H1 (cell line): Measurements from ENCODE around the gene GINS2. TPM values are rescaled to one million over a fixed set of nuclear protein-coding genes. Genes with fewer than 3 reads are reported as not detected.
A peak's percentile ranks its signal among the peaks of the same experiment; 100 is the strongest.

ENCODE experiments used
- CTCF ChIA-PET: fragments of 300-600 bp; sonication (Branson Sonifier 250); formaldehyde crosslinking; loops from one replicate; lab custom pipeline; 2021; ENCODE audit not compliant: partially characterized antibody; lab: Charles Lee
- POLR2A ChIA-PET: fragments of 300-600 bp; sonication (Branson Sonifier 250); formaldehyde crosslinking; loops from one replicate; lab custom pipeline; 2021; ENCODE audit warnings: inconsistent platforms; ENCODE audit not compliant: partially characterized antibody; lab: Charles Lee
- DNase-seq, 2 experiments: peaks; one replicate each; pipeline versions ENCODE4 v3.0.0 to v3.0.0-alpha.2; 2010 to 2022; ENCODE audit warnings: low spot score in 2 of 2, low read depth in 1 of 2, mixed read lengths in 1 of 2
- FAIRE-seq: peaks from 2 replicates; lab custom pipeline; 2011; peaks lifted over from hg19 to GRCh38; lab: Jason Lieb, UNC
- H2AFZ ChIP-seq: 2 replicates; pipeline ENCODE4 v1.8.1; 2012; ENCODE audit warnings: low read length, inconsistent platforms
- H2AK5ac ChIP-seq: 2 replicates; pipeline ENCODE4 v1.6.1; 2013; ENCODE audit warnings: low read depth, low read length
- H2BK120ac ChIP-seq: replicated peaks from 2 replicates; pipeline ENCODE3; 2013; ENCODE audit warnings: low read depth, low read length, inconsistent platforms
- H2BK12ac ChIP-seq: 2 replicates; pipeline ENCODE4 v1.6.1; 2013; ENCODE audit warnings: low read depth, low read length
- H2BK15ac ChIP-seq: 2 replicates; pipeline ENCODE4 v1.6.1; 2013; ENCODE audit warnings: low read length
- H2BK20ac ChIP-seq: 2 replicates; pipeline ENCODE4 v1.6.1; 2013; ENCODE audit warnings: low read length
- H2BK5ac ChIP-seq: 2 replicates; pipeline ENCODE4 v1.6.1; 2013; ENCODE audit warnings: low read depth, low read length
- H3K14ac ChIP-seq: 2 replicates; pipeline ENCODE4 v1.6.1; 2013; ENCODE audit warnings: inconsistent platforms; ENCODE audit not compliant: insufficient read length
- H3K18ac ChIP-seq: 2 replicates; pipeline ENCODE4 v1.6.1; 2013; ENCODE audit warnings: low read length; ENCODE audit errors: extremely low read depth
- H3K23ac ChIP-seq: 2 replicates; pipeline ENCODE4 v1.6.1; 2013; ENCODE audit warnings: inconsistent platforms; ENCODE audit not compliant: insufficient read length
- H3K23me2 ChIP-seq: 2 replicates; pipeline ENCODE4 v1.6.1; 2013; ENCODE audit warnings: low read depth, low read length
- H3K27ac ChIP-seq: 2 replicates; pipeline ENCODE4 v1.6.1; 2011; ENCODE audit warnings: low read depth, low read length, inconsistent platforms
- H3K27me3 ChIP-seq, 4 experiments: replicated peaks in 1 of 4; 1 replicate in 1 of 4; 2 replicates in 3 of 4; pipeline versions ENCODE4 v1.6.1 to v1.8.1; 2011 to 2013; ENCODE audit warnings: low read length in 3 of 4, mild to moderate bottlenecking in 3 of 4, inconsistent platforms in 2 of 4, mixed read lengths in 2 of 4, moderate library complexity in 1 of 4; ENCODE audit not compliant: control insufficient read depth in 3 of 4, insufficient read depth in 3 of 4; ENCODE audit errors: extremely low read depth in 1 of 4
- H3K36me3 ChIP-seq, 4 experiments: 2 replicates each; pipeline versions ENCODE4 v1.6.1 to v1.8.1; 2011 to 2013; ENCODE audit warnings: mild to moderate bottlenecking in 4 of 4, low read length in 3 of 4, moderate library complexity in 2 of 4, control low read depth in 1 of 4, inconsistent platforms in 1 of 4; ENCODE audit not compliant: insufficient read depth in 4 of 4, control insufficient read depth in 2 of 4
- H3K4ac ChIP-seq: replicated peaks from 2 replicates; pipeline ENCODE3; 2013; ENCODE audit warnings: low read length, low read depth, mixed read lengths, inconsistent platforms; ENCODE audit not compliant: insufficient read length
- H3K4me1 ChIP-seq, 4 experiments: replicated peaks in 1 of 4; 1 replicate in 1 of 4; 2 replicates in 3 of 4; pipeline versions ENCODE4 v1.6.1 to v1.8.1; 2011 to 2013; ENCODE audit warnings: low read length in 3 of 4, inconsistent platforms in 2 of 4, mixed read lengths in 1 of 4; ENCODE audit not compliant: insufficient read depth in 4 of 4, control insufficient read depth in 3 of 4
- H3K4me2 ChIP-seq, 2 experiments: 2 replicates each; pipeline versions ENCODE4 v1.6.1 to v1.8.1; 2011 to 2013; ENCODE audit warnings: low read depth in 2 of 2, low read length in 2 of 2, control low read depth in 1 of 2, inconsistent platforms in 1 of 2, mild to moderate bottlenecking in 1 of 2; ENCODE audit not compliant: insufficient read depth in 1 of 2
- H3K4me3 ChIP-seq, 4 experiments: fragments of 200-600, 300-600 bp in 1 of 4; sonication (generic), shearing (Covaris generic), sonication (Bioruptor Twin) in 1 of 4; 2 replicates each; pipeline versions ENCODE4 v1.5.1 to v1.8.1; 2011 to 2016; ENCODE audit warnings: low read length in 4 of 4, low read depth in 3 of 4, control low read depth in 2 of 4, inconsistent platforms in 2 of 4, mild to moderate bottlenecking in 2 of 4, mixed read lengths in 1 of 4, moderate library complexity in 1 of 4; ENCODE audit not compliant: insufficient read depth in 2 of 4; ENCODE audit errors: extremely low read depth in 1 of 4
- H3K56ac ChIP-seq: replicated peaks from 2 replicates; pipeline ENCODE3; 2013; ENCODE audit warnings: low read depth, mild to moderate bottlenecking, mixed read lengths, low read length, inconsistent platforms; ENCODE audit not compliant: insufficient read length
- H3K79me1 ChIP-seq: 2 replicates; pipeline ENCODE4 v1.6.1; 2013; ENCODE audit warnings: low read depth, low read length, control low read depth
- H3K79me2 ChIP-seq, 2 experiments: 2 replicates each; pipeline versions ENCODE4 v1.6.1 to v1.8.1; 2012 to 2013; ENCODE audit warnings: low read length in 2 of 2, mild to moderate bottlenecking in 2 of 2, inconsistent platforms in 1 of 2; ENCODE audit not compliant: insufficient read depth in 2 of 2, control insufficient read depth in 1 of 2
- H3K9ac ChIP-seq, 4 experiments: replicated peaks in 1 of 4; 1 replicate in 1 of 4; 2 replicates in 3 of 4; pipeline versions ENCODE4 v1.6.1 to v1.8.1; 2011 to 2013; ENCODE audit warnings: low read depth in 3 of 4, low read length in 3 of 4, control low read depth in 2 of 4, mild to moderate bottlenecking in 2 of 4, moderate library complexity in 2 of 4, inconsistent platforms in 1 of 4; ENCODE audit errors: extremely low read depth in 1 of 4
- H3K9me3 ChIP-seq, 2 experiments: 2 replicates each; pipeline versions ENCODE4 v1.6.1 to v1.8.1; 2012 to 2013; ENCODE audit warnings: mild to moderate bottlenecking in 2 of 2, moderate library complexity in 2 of 2, control low read depth in 1 of 2, inconsistent platforms in 1 of 2, low read depth in 1 of 2, low read length in 1 of 2, mixed read lengths in 1 of 2; ENCODE audit not compliant: insufficient read depth in 2 of 2
- H4K20me1 ChIP-seq, 2 experiments: replicated peaks in 1 of 2; 2 replicates each; pipeline versions ENCODE3 to v1.8.1; 2011 to 2013; ENCODE audit warnings: inconsistent platforms in 2 of 2, low read length in 2 of 2, mild to moderate bottlenecking in 1 of 2; ENCODE audit not compliant: insufficient read depth in 2 of 2, control insufficient read depth in 1 of 2
- H4K5ac ChIP-seq: 2 replicates; pipeline ENCODE4 v1.6.1; 2013; ENCODE audit warnings: low read length, low read depth, mixed read lengths, inconsistent platforms; ENCODE audit not compliant: insufficient read length
- H4K8ac ChIP-seq: 2 replicates; pipeline ENCODE4 v1.8.0; 2013; ENCODE audit warnings: mild to moderate bottlenecking, moderate library complexity, low read length, inconsistent platforms; ENCODE audit not compliant: insufficient read depth; ENCODE audit errors: extremely low read depth
- H4K91ac ChIP-seq: replicated peaks from 2 replicates; pipeline ENCODE3; 2013; ENCODE audit warnings: low read length, mixed read lengths, inconsistent platforms; ENCODE audit not compliant: insufficient read length
- ATF3 ChIP-seq: IDR thresholded peaks from 2 replicates; pipeline ENCODE4 v1.6.1; 2011; ENCODE audit warnings: low read depth, mild to moderate bottlenecking, low read length; ENCODE audit not compliant: insufficient read depth
- RXRA ChIP-seq: IDR thresholded peaks from 2 replicates; pipeline ENCODE4 v1.6.1; 2011; ENCODE audit warnings: low read depth, mild to moderate bottlenecking, low read length, moderate library complexity; ENCODE audit not compliant: insufficient read depth
- WGBS, 2 experiments: shearing (Covaris generic) in 1 of 2; methylation state at CpG; one replicate each; pipeline versions ENCODE4 v1.1.6 to v1.1.7; 2013 to 2015; ENCODE audit warnings: low lambda C conversion rate in 2 of 2, mixed read lengths in 2 of 2, inconsistent platforms in 1 of 2, low coverage in 1 of 2, missing lambda C conversion rate in 1 of 2; ENCODE audit not compliant: insufficient replicate concordance in 2 of 2, insufficient coverage in 1 of 2, insufficient read length in 1 of 2; ENCODE audit errors: extremely low coverage in 1 of 2, missing lambda C conversion rate in 1 of 2; 5-methylcytosine and 5-hydroxymethylcytosine counted together
- polyA plus RNA-seq, 7 experiments: library from polyadenylated mRNA; depleted of rRNA in 3 of 7; stranded (reverse) in 5 of 7; unstranded in 2 of 7; fragments of >200 nt in 5 of 7; fragments of 200-250 nt in 2 of 7; gene quantifications; 1 replicate in 5 of 7; 2 replicates in 1 of 7; 4 replicates in 1 of 7; pipeline versions ENCODE4 v1.2.1 to v1.2.3, GENCODE V29; 2011 to 2013; ENCODE audit warnings: missing spikeins in 2 of 7, mixed read lengths in 2 of 7
- total RNA-seq: library from RNA; stranded (reverse); fragmentation: NEBNext Ultra II Directional; extraction: Animal tissue kit (Norgen Biotek cat#: 25700); gene quantifications from 2 replicates; pipeline ENCODE4 v1.2.1, GENCODE V29; 2021
- TF ChIP-seq, protein P1 (sequence below), 3 experiments: IDR thresholded peaks; 1 replicate in 2 of 3; 2 replicates in 1 of 3; pipeline versions ENCODE4 v1.5.1 to v1.6.1; 2011; ENCODE audit warnings: low read length in 3 of 3, mild to moderate bottlenecking in 3 of 3, inconsistent platforms in 2 of 3, low read depth in 1 of 3, moderate library complexity in 1 of 3; ENCODE audit not compliant: insufficient read depth in 1 of 3; ENCODE audit errors: control extremely low read depth in 1 of 3

Gene GINS2
- total and polyA plus RNA-seq, 2 of the 8 experiments (the other 6 are each of a cell fraction or from before 2014, with no cell fraction given): 29.4 to 59.1 TPM

DNA sequence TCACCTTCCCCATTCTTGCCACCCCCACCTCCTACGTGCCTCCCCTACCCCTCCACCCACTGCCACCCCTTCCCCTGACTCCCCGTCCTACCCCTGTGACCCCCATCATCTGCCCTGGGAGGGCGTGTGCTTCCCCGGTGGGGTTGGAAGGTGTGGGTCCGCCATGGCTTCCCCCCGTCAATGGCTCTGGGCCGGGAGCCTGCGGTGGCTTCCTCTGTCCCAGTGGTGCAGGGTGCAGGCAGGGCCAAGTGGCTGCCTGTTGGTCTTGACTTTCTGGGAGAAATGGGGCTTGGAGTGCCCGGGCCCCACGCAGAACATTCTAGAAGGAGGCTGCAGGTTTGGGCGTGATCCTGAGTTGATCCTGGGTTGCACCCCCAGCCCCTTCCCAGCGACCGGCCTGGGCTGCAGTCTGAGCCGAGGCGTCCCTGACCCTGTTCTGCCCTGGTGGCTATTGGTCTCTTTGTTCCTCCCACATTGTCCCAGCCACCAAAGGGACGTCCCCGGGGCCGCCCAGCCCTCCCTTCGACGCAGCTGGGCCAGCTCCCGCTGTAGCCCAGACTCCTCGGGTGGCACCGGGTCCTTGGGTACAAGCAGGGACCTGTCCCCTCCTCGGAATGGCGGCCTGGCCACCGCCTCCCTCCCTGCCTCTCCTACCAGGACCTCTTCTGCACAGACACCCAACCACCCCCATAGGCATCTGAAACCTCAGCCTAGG is 49.9 kb downstream of the GINS2 start:
- H3K56ac ChIP-seq: no peak overlapping the region
- no peak overlapping the region for H2BK12ac ChIP-seq
- TF ChIP-seq ATF3 (no peak), RXRA (no peak)
- TF ChIP-seq, protein P1, sequence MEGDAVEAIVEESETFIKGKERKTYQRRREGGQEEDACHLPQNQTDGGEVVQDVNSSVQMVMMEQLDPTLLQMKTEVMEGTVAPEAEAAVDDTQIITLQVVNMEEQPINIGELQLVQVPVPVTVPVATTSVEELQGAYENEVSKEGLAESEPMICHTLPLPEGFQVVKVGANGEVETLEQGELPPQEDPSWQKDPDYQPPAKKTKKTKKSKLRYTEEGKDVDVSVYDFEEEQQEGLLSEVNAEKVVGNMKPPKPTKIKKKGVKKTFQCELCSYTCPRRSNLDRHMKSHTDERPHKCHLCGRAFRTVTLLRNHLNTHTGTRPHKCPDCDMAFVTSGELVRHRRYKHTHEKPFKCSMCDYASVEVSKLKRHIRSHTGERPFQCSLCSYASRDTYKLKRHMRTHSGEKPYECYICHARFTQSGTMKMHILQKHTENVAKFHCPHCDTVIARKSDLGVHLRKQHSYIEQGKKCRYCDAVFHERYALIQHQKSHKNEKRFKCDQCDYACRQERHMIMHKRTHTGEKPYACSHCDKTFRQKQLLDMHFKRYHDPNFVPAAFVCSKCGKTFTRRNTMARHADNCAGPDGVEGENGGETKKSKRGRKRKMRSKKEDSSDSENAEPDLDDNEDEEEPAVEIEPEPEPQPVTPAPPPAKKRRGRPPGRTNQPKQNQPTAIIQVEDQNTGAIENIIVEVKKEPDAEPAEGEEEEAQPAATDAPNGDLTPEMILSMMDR (IDR thresholded peaks at IDR 0.05; ENCODE audit: control extremely low read depth in 1 of 3, insufficient read depth in 1 of 3, low read depth in 1 of 3, low read length in 3 of 3): no peak
- H3K9me3 ChIP-seq: no peaks in the 10 kb centered on the region
- no peak overlapping the region for H3K4me3 ChIP-seq
- no peak overlapping the region for H3K23ac ChIP-seq
- H2BK15ac ChIP-seq: no peak overlapping the region
- peaks cover 18% of the 10 kb centered on the region for H3K79me1 ChIP-seq
- H2BK120ac ChIP-seq: no peak overlapping the region
- H3K9ac ChIP-seq: no peak overlapping the region
- no peak overlapping the region for H4K5ac ChIP-seq
- H4K91ac ChIP-seq: no peak overlapping the region
- peaks cover 0 to 10% (median 0%) of the 10 kb centered on the region in 4 experiments; a peak in 4 of 8 replicates for H3K36me3 ChIP-seq
- CTCF ChIA-PET: interaction anchor here (1.3 to 4.3 kb wide), 3 partner anchors 11 to 148 kb away, joined by 6 to 21 read pairs (median 17); no protein-coding TSS in a partner anchor
- 91% methylated on average over 13 of the region's 26 CpGs; no CpG with 5 or more reads in 1 of the 2 experiments for WGBS, 2 experiments
- H3K14ac ChIP-seq: no peak overlapping the region
- H3K18ac ChIP-seq: no peak overlapping the region
- no peak overlapping the region for H4K8ac ChIP-seq
- H3K27ac ChIP-seq: peak overlapping the region; percentile 13; the same call in 1 of the 2 replicates
- H3K27me3 ChIP-seq: no peaks in the 10 kb centered on the region
- no peaks in the 10 kb centered on the region for H3K23me2 ChIP-seq
- peaks cover 0 to 93% of the 10 kb centered on the region in 2 experiments; a peak in 3 of 4 replicates for H3K79me2 ChIP-seq
- no peak overlapping the region for H3K4me2 ChIP-seq
- POLR2A ChIA-PET: no interaction called here
- H2BK5ac ChIP-seq: no peak overlapping the region
- peaks cover 0 to 8% (median 0%) of the 10 kb centered on the region in 4 experiments; a peak in 4 of 7 replicates for H3K4me1 ChIP-seq
- peaks cover 45 to 59% of the 10 kb centered on the region in 2 experiments for H4K20me1 ChIP-seq
- no peak overlapping the region for H2AK5ac ChIP-seq
- no peak overlapping the region for H2AFZ ChIP-seq
- FAIRE-seq: no peak
- H2BK20ac ChIP-seq: no peak overlapping the region
- no peak for DNase-seq
- H3K4ac ChIP-seq: no peak overlapping the region
